GM19324 (cell line): Measurements from ENCODE around the gene TPRKB.
"Not testable (repeated sequence)": the region's sequence is repeated elsewhere in the genome, so short reads cannot be mapped to it uniquely, and the experiment has no call there.

Source experiments
- ATAC-seq: cut with Tn5 transposase; IDR thresholded peaks from one replicate; pipeline ENCODE4 v1.9.1; 2021; ENCODE audit warnings: mild to moderate bottlenecking, moderate library complexity; ENCODE audit not compliant: unreplicated experiment, low FRiP score

Gene TPRKB

DNA sequence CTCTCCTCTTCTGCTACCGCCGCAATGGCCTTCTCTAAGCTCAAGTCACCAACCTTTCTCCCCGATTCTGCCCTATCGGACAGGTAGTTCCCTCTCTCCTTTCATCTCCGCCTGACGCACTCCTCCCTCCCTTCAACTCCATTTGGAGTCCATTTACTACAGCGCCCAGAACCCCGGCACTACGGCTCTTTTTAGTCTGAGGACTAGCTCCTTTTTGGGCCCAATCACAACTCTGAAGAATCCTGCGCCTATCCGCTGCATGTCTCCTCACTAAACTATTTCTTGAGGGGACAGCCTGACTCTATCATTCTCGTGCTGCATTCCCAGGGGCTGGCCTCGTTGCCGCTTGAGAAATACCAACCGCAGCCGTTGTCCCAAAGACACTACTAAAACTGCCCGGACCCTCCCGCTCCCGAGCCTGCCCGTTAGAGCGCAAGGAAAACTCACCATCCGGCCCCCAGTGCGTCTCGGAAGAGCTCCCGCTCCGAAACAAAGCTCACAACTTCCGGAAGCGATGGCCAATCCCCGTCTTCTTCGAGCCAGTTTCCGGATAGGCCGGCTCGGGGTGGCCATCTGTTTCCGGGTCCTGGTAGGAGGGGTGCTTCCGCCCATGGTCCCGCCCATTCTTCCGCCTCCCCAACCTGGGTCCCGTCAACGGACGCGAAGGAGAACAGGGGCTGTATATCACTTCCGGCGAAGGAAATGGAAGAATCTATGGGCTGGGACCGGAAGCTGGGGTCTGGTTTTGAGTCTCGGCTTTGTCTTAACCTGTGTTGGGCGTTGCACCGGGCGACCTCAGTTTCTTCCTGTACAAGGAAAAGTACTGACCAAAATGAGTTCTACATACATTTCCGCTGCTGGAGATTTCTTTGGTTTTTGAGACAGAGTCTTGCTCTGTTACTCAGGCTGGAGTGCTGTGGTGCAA lies at the start of gene TPRKB:
Gene TPRKB (minus strand): TSS at position 491 of the 925 bp plus-strand sequence. CDS start 2,776 bp downstream, outside the sequence.
- ATAC-seq: peak; percentile 99

GRCh38 chr2:73783883-73784282 lies 46.7 kb upstream of the TPRKB start, which contains the start of gene C2orf78:
Gene C2orf78, plus strand, starts transcription at chr2:73784183. Its CDS starts 127 bp downstream, at chr2:73784310.
- not testable (repeated sequence) for ATAC-seq

DNA sequence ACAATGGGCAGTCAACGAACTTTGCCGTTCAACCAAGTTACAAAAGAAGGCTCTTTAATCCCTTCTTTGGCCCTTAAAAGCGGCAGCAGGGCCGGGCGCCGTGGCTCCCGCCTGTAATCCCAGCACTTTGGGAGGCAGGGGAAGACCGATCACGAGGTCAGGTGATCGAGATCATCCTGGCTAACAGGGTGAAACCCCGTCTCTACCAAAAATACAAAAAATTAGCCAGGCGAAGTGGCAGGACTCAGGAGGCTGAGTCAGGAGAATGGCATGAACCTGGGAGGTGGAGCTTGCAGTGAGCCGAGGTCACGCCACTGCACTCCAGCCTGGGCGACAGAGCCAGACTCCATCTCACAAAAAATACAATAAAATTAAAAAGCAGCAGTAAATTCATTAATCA lies 46.3 kb upstream of the TPRKB start:
- ATAC-seq: not testable (repeated sequence)

- peak; percentile 16 for ATAC-seq
These were observed 43.1 kb upstream of the TPRKB start for GRCh38 chr2:73780237-73780582.

- peak; percentile 99 for ATAC-seq
These were observed 42.5 kb upstream of the TPRKB start, which contains the start of gene DUSP11 for GRCh38 chr2:73779467-73780236. Gene DUSP11, minus strand, starts transcription at chr2:73780103. Its CDS starts 129 bp downstream, at chr2:73779974.

DNA sequence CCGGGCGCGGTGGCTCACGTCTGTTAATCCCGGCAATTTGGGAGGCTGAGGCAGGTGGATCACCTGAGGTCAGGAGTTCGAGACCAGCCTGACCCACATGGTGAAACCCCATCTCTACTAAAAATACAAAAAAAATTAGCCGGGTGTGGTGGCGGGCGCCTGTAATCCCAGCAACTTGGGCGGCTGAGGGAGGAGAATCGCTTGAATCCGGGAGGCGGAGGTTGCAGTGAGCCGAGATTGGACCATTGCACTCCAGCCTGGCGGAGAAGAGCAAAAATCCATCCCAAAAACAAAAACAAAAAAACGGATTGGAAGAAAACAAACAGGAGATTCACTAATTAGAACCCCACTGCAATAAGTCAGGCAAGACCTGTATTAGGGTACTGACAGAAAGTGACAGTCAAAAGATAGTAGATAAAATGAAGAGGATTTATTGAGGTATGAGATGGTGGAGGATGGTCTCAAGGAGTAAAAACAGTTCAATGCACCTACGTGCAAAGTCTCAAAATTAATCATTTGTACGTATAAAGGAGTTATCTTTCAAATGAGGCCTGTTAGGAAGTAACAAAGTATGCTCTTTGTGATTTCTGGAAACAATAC lies 41.8 kb upstream of the TPRKB start:
- not testable (repeated sequence) for ATAC-seq

DNA sequence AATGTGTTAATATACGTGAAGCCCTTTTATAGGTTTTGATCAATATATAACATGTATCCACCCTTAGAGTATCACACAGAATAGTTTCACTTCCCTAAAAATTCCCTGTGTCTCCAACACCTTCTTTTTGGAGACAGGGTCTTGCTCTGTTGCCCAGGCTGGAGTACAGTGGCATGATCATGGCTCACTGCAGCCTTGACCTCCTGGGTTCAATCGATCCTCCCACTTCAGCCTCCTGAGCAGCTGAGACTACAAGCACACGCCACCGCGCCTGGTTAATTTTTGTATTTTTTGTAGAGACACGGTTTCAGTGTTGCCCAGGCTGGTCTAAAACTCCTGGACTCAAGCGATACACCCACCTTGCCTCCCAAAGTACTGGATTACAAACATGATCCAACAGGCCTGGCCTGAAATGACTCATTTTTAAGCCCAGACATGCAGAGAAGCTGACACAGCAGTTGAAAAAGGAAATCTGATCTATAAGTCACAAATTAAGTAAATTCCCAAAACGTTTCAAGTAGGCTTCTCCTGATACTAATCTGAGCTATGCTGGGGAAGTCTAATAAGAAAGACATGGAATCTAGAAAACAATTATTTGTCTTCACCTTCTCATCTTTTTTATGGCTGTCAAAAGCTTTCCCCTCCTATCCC lies 39.8 kb upstream of the TPRKB start:
- ATAC-seq: no peak

- ATAC-seq: no peak
These were observed 39.2 kb upstream of the TPRKB start for GRCh38 chr2:73776381-73776780.

DNA sequence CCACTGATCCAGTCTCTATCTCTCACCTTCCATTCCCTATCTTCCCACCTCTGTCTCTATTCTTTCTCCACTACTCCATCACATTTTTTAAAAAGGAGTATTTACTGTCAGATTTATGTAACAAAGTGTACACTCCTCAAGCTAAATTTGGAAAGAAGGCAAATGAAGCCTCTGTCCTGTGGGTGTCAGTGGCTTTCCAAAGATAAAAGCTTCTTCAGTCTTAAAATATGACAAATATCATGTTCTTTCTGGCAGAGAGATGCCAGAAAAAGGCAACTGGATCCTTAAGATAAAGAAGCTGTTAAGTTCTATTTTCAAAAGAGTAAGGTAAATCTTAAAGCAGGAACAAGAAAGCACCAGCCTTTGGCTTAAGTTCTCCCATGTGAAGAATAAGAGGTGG lies 35.7 kb upstream of the TPRKB start:
- no peak for ATAC-seq

DNA sequence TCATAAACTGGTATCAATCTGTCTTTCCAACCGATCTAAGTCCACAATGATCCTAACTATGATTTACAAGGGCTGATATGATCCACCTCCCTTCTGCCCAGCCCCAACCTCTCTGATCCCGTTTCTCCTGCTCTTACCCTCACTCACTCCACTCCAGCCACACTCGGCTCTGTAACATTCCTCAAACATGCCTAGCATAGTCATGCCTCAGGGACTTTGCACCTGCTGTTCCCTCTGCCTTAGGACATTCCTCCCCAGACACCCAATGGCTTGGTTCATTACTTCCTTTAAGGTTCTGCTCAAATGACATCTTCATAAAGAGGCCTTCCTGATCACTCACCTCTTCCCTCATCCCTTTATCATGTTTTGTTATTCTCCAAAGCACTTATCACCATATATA lies 33.6 kb upstream of the TPRKB start:
- ATAC-seq: no peak

- ATAC-seq: no peak
These were observed 29.8 kb upstream of the TPRKB start for GRCh38 chr2:73766994-73767393.

GRCh38 chr2:73766349-73766748 lies 29.2 kb upstream of the TPRKB start:
- no peak for ATAC-seq

DNA sequence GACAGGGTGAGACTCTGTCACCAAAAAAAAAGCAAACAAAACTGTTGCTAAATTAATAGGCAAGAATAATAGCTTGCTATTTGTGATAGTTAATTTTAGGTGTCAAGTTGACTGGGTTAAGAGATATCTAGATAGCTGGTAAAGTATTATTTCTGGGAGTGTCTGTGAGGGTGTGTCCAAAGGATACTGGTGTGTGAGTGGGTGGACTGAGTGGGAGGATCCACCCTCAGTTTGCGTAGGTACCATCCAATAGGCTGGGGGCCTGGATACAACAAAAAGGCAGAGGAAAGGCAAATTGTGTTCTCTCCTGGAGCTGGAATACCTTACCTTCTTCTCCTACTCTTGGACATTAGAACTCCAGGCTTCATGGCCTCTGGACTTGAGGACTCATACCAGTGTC lies 27.8 kb upstream of the TPRKB start:
- ATAC-seq: no peak

GRCh38 chr2:73762571-73762970 lies 25.4 kb upstream of the TPRKB start:
- no peak for ATAC-seq

DNA sequence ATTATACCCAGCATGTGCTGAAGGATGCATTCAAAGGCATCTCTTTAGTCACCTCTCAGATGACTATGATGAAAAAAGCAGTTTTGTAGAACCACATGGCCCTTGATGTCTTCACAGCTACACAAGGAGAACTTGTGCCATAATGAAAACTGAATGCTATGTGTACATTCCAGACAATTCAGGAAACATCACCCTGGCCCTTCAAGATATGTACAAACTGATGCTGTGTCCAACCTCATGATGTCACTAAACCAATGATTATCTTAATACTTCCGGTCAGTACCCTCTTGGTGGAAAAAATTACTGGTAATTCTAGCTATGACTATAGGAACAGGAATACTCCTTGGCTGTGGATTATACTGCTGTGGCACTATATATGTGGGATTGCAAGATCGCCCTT lies 22.8 kb upstream of the TPRKB start:
- ATAC-seq: no peak

DNA sequence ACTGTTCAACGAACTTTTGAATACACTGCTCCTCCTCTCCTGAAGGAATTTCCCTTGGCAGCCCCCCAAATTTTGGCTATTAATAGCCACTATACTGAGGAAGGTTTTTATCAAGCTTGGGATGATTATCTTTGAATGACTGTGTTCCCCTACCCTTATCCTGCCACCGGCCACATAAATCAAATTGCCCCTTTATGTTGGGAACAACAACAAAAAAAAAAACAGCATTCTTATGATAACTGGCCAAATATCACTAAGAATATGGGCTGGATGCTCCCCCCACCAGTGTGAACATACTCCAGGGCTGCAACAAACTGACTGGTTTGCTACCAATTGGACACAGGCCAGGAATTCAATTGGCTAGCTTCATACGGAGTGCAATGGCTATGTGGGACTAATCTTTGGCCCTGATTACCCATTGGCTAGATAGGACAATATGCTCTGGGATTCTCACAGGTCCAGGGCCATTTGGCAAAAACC lies 22.2 kb upstream of the TPRKB start:
- ATAC-seq: no peak

GRCh38 chr2:73754332-73754731 lies 17.2 kb upstream of the TPRKB start:
- not testable (repeated sequence) for ATAC-seq

DNA sequence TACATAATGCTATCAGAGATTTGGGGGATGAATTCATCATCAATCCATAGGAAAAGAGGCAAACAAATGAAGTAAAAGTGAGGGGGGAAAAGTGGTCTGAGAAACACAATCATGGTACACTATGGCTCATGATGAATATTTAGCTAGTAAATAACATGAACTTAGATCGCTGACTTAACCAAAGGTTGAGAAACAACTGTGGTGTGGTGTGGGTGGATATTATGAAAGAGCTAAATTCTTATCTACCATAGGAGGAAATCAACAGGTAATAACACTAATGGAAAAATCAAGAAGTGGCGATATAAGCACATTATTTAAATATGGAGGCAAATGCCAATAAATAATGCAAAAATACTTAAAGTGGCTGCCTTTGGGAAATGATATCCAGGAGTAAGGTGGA lies 12.2 kb upstream of the TPRKB start:
- no peak for ATAC-seq

- ATAC-seq: no peak
These were observed 9.7 kb upstream of the TPRKB start for GRCh38 chr2:73746877-73747208.
